NCI-H146 (cell line): ENCODE data around the gene SEMA5A.

Source experiments
- DNase-seq: peaks from one replicate; lab custom pipeline; 2025; lab: John Stamatoyannopoulos, UW

The SEMA5A gene

GRCh38 chr5:9477537-9477936, 68.3 kb downstream of the SEMA5A start:
- no peak for DNase-seq

GRCh38 chr5:9474219-9475002, 71.5 kb downstream of the SEMA5A start:
- no peak for DNase-seq

- no peak for DNase-seq
Observed at GRCh38 chr5:9473624-9474023, 72.3 kb downstream of the SEMA5A start.

- no peak for DNase-seq
Observed at GRCh38 chr5:9470410-9470809, 75.5 kb downstream of the SEMA5A start.

- no peak for DNase-seq
Observed at GRCh38 chr5:9468060-9468388, 77.9 kb downstream of the SEMA5A start.

GRCh38 chr5:9467199-9468059, 78.4 kb downstream of the SEMA5A start:
- DNase-seq = no peak

- DNase-seq = no peak
Observed at GRCh38 chr5:9466697-9467096, 79.2 kb downstream of the SEMA5A start.

- no peak for DNase-seq
Observed at GRCh38 chr5:9464478-9464877, 81.4 kb downstream of the SEMA5A start.

- DNase-seq = no peak
Observed at GRCh38 chr5:9462109-9462508, 83.8 kb downstream of the SEMA5A start.

GRCh38 chr5:9460885-9461645, 84.8 kb downstream of the SEMA5A start:
- DNase-seq = no peak

- DNase-seq = no peak
Observed at GRCh38 chr5:9456435-9457042, 89.3 kb downstream of the SEMA5A start.

- DNase-seq = no peak
Observed at GRCh38 chr5:9455826-9456434, 89.9 kb downstream of the SEMA5A start.

GRCh38 chr5:9454491-9454890, 91.4 kb downstream of the SEMA5A start:
- DNase-seq = no peak

GRCh38 chr5:9454012-9454481, 91.8 kb downstream of the SEMA5A start:
- DNase-seq = no peak

GRCh38 chr5:9453480-9454011, 92.3 kb downstream of the SEMA5A start:
- DNase-seq = no peak

- no peak for DNase-seq
Observed at GRCh38 chr5:9452181-9452580, 93.7 kb downstream of the SEMA5A start.

GRCh38 chr5:9451037-9451436, 94.8 kb downstream of the SEMA5A start:
- DNase-seq = no peak

- no peak for DNase-seq
Observed at GRCh38 chr5:9447691-9448090, 98.2 kb downstream of the SEMA5A start.

- DNase-seq = no peak
Observed at GRCh38 chr5:9445826-9446388, 100.0 kb downstream of the SEMA5A start.

GRCh38 chr5:9444346-9444745, 101.5 kb downstream of the SEMA5A start:
- no peak for DNase-seq

- no peak for DNase-seq
Observed at GRCh38 chr5:9441610-9442009, 104.3 kb downstream of the SEMA5A start.
